GM20000 (cell line): ENCODE results near the gene SHROOM2.

Source experiments
- DNase-seq: peaks from one replicate; pipeline ENCODE4 v3.0.0; 2012; ENCODE audit warnings: low spot score
- TF ChIP-seq, protein P1 (sequence below): IDR thresholded peaks from 2 replicates; pipeline ENCODE4 v1.5.1; 2012; ENCODE audit warnings: mild to moderate bottlenecking, control low read depth; ENCODE audit errors: extremely low read depth, missing control alignments

Gene SHROOM2

GRCh38 chrX:9890681-9891091 is 104.5 kb downstream of the SHROOM2 start:
- TF ChIP-seq, protein P1, sequence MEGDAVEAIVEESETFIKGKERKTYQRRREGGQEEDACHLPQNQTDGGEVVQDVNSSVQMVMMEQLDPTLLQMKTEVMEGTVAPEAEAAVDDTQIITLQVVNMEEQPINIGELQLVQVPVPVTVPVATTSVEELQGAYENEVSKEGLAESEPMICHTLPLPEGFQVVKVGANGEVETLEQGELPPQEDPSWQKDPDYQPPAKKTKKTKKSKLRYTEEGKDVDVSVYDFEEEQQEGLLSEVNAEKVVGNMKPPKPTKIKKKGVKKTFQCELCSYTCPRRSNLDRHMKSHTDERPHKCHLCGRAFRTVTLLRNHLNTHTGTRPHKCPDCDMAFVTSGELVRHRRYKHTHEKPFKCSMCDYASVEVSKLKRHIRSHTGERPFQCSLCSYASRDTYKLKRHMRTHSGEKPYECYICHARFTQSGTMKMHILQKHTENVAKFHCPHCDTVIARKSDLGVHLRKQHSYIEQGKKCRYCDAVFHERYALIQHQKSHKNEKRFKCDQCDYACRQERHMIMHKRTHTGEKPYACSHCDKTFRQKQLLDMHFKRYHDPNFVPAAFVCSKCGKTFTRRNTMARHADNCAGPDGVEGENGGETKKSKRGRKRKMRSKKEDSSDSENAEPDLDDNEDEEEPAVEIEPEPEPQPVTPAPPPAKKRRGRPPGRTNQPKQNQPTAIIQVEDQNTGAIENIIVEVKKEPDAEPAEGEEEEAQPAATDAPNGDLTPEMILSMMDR: no peak
- no peak for DNase-seq

DNA sequence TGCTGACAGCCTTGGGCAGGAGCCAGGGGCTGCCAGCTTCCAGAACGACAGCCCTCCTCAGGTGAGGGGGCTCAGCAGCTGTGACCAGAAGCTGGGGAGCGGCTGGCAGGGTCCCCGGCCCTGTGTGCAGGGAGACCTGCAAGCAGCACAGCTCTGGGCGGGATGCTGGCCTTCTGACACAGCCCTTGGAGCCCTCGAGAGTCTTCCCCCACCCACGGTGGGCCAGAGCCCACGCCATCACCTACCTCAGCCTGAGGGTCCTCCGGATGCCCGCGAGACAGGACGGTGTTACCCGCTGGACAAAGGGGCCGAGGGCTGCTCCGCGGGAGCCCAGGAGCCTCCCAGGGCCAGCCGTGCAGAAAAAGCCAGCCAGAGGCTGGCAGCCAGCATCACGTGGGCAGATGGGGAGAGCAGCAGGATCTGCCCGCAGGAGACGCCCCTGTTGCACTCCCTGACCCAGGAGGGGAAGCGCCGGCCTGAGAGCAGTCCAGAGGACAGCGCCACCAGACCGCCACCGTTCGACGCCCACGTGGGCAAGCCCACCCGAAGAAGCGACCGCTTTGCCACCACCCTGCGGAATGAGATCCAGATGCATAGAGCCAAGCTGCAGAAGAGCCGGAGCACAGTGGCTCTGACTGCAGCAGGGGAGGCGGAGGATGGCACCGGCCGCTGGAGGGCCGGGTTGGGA is 109.1 kb downstream of the SHROOM2 start:
- TF ChIP-seq, protein P1: no peak
- no peak for DNase-seq

- TF ChIP-seq, protein P1: no peak
- no peak for DNase-seq
Measured at GRCh38 chrX:9897761-9898161, 111.5 kb downstream of the SHROOM2 start.

DNA sequence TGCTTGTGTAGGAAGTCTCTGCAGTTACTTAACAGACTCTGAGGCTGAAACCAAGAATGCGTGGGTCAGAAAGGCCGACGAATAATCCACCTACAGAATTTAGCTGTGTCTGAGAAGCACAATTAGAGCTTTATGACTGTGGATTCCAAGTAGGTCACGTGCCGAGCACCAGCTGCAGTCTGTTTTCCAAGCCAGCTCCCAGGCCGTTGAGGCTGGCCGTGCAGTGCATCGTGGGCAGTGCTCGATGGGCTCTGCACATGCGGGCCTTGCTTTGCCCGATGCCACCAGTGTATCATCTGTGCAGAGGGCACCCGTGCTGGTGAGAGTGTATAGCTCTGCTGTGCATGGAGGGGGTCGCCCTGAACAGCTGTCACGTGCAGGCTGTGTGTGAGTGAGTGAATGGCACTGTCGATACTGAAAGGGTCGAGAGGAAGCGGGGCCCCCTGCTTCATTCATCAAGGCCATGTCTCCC is 113.4 kb downstream of the SHROOM2 start:
- TF ChIP-seq, protein P1: no peak
- no peak for DNase-seq

DNA sequence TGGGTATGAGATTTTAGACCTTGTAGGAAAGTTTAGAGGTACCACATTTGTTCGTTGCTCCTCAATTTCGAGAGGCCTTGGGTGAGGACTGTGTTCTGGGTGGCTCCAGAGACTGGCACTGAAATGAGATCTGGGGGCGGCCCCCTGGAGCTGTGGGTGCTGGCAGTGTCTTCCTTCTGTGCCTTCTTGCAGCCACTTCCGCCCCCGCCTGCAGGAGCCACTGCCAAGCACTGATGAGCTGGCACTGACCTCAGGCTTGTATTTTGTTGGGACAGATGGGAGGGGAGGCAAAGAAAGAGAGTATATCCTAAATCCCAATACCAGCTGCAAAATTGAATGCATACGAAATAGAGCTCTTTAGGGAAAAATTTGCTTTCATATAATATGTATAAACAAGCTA is 116.4 kb downstream of the SHROOM2 start:
- TF ChIP-seq, protein P1: no peak
- DNase-seq: no peak

DNA sequence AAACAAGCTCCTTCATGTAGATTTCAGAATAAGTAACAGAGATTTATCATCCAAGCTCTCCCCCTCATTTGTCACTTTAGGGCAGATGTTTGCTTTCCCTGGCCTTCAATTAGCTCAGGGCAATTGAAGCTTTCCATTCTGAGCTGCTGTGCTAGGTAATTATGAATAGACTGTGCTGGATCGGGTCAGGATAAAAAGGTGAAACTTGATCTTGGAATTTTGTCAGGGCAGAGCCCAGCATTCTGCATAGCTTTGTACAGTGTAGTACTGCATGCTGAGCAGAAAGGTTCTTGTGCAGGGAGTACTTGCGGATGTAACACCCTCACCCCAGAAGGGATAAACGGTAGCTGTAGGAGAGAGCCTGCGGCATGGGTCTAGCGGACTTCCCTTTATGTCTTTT is 116.9 kb downstream of the SHROOM2 start:
- DNase-seq: no peak
- TF ChIP-seq, protein P1: no peak

DNA sequence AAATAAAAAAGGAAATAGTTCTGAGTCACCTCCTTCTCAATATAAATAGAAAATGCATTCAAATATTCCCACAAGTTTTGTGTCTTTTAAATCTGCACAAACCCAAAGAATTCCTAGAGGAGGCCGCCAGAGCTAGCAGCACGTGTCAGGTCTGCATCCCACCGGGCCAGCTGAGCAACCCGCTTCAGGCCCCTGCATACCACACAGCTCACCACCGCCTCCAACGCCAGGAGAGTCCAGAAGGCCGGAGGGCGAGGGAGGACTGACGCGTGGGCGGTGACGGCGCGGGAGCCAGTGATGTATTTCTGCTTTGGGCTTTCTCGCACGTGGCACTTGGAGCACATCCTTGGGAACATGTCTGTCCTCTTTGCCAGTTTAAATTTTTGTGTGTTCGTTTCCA is 119.1 kb downstream of the SHROOM2 start:
- no peak for DNase-seq
- TF ChIP-seq, protein P1: no peak
